Femur (tissue), 1 donor: ENCODE data around the gene ROBO1.

Experiments
- DNase-seq: peaks from one replicate; pipeline ENCODE4 v3.0.0-alpha.2; 2017

The ROBO1 gene

DNA sequence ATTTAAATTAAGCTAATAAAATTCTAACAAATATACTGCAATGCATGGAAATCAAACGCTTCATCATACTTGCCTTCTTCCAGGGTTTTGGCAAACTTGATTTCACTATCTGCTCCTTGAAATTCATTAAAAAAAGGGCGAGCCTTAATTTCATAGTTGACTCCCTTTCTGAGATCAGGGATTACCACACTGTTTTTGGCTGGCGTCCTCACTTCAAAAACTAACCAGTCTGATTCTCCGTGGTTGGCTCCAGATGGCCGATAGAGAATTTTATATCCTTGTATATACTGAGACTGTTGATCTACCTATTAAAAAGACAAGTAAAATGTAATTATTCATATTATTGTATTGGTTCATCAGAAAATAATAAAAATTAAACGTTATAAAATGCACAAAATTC lies 1106.8 kb downstream of the ROBO1 start:
- peak; percentile 24 for DNase-seq

DNA sequence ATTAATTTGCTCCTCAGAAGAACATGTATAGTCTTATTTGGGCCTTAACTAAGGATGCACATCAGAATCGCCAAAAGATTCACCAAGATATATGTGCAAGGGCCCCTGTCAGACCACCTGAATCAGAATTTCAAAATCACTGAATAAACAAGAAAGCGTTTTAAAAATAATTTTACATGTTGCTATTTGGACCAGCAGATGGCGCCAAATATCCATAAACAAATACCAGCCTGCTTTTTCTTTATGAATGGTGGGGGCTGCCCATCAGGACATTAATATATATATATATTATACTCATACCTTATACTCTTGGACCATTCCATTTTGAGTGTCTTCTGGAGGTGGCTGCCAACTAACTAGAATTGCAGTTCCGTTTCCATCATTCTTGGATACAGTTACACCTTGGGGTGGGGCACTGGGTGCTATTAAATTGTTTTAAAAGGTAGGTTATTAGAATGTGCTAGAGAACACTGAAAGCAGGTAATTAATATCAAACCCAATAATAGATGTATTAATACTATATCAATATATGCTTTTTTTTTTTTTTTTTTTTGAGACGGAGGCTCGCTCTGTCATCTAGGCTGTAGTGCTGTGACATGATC lies 1108.3 kb downstream of the ROBO1 start:
- peak; percentile 23 for DNase-seq

DNA sequence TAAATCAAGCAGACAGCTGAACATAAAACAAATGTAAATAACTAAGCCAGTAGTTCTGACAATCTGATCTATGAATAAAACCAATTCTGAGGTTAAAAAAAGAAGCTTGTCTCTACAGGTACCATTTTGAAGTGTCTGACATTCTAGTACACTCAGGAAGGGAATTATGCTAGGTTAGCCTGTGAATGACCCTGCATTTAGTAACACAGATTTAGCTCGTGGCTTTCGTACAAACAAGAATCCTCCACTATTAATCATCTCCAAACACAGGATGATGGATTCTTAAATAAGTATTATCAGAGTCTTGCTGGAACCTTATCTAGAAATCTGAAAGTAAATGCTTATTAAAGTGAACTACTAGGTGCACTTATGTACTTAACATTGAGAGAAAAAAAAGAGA lies 1120.1 kb downstream of the ROBO1 start:
- DNase-seq, result no peak

DNA sequence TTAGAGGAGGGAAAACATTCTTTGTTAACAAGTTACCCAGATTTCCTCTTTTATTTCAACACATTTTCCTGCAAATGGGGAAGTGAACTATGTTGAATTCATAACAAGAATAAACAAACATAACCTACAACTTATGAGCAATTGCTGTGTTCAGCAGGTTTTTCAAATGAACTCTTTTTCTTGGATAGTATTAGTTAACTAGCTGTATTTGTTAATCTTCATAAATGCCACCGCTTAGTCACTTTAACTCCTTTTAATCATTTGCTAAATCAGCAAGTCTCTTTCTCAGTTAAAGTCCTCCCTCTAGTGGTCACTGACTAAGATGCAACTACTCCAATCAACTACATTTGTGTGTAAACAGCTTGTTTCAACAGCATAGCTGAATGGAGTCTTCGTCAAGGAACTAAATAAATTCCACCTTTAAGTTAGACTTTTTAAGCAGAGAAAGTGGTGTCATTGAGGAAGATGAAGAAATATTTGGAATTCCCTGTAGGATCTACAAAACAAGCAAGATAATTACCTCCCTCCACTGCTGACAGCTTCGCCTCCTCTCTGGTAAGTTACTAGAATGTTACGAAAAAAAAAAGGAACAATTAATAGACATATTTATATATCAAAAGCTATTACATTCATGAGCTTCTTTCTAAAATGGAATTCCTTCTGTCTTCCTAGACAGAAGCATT lies 1122.0 kb downstream of the ROBO1 start:
- DNase-seq, result no peak

DNA sequence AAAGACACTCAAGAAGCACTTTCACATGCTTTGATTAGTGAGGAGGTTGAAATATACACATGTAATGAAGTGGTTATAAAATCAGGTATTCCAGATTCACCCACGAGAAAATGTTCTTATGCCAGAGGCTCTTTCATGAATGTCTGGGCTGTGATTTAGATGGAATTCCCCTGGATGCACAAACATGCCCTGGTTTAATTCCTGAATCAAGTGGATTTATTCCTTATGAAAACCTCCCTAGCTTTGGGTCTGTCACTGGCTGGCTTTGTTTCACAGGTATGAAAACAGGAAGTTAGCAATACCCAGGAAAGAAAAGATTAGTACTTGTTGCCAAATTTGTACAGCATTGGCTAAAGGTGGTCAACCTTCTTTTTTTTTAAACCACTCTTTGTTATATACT lies 1123.0 kb downstream of the ROBO1 start:
- no peak for DNase-seq

DNA sequence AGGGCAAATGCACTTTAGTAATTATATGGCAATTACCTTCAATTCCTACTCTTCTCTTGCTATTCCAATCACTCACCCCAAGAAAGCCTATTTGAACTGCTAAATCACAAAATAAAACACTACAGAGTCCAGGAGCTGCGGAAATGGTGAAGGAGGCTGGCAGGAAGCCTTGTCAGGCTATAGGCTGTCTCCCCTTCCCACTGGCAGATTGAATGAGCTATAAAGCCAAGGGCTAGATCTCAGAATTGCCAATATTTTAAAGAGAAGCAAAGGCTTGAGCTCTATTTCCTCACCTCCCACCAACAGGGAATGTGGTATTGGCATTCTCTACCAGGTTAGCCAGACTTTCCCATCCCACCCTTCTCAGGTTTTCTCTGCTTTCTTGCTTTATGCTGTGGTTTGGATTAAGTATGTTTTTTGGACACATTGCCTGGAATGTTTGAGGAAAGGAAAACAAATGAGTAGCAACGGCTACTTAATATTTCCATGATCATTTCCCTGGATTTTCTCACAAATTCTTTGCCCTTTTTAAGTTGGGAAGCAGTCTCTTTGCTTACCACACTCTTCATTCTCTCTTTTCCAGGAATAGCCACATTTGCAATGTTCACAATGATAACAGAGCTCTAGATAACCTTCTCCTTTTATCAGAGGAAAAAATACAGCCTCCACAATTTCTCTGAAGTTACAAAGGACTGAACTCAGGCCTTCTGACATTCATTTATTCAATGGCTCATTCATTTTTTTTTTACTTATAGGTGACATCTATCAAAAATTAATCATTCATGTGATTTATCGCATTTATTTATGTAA lies 1125.4 kb downstream of the ROBO1 start:
- peak; percentile 56 for DNase-seq

DNA sequence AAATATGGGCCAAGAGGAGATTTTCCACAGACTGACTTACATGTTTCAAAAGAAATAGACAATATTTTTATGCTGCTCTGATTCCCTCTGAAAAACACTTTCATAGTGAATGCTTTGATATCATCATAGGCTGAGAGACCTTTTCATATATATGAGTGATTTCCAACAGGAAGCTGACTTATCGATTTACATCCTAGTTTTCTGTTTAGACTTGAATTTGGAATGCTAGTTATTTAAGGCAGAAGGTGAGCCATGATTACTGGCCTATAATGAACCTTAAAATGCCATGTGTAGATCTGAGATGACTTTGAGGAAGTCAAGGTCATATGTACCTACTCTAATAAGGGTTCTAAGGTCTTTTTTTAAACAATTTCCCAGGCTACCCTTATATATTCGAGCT lies 1126.1 kb downstream of the ROBO1 start:
- DNase-seq, result no peak

DNA sequence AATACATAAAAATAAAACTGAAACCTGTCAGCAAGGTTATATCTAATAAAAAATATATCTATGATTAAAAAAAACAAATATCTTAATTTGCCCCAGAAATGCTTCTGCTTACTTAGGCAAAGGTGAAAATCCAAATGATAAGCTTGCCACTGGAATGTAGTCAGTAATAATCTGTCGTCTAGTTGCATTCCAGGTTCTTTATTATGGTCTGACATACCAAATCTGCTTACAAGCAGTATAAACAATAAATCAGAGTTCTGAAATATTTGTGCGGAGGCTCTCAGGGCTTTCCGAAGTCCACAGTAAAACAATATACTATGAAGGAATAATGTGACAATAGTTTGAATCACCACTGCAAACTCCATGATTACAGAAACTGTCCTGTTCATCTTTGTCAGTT lies 1133.5 kb downstream of the ROBO1 start:
- DNase-seq, result no peak

DNA sequence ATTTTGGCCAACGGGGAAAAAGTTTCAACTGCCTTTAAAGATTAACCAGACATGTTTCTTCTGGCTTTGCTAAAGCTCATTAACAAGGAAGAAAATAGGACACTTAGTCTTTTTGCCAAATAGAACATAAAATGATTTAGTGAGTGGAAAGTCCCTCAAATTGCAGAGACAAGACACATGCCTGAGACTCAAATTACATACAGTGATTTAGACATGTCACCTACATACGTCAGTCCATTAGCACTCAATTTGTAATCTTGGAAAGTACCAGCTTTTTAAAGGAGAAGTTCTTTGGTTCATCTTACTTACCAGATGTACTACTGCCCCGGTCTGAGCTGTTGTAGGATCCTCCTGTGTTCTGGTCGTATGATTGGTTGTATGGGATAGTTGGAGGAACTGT lies 1134.2 kb downstream of the ROBO1 start:
- no peak for DNase-seq

DNA sequence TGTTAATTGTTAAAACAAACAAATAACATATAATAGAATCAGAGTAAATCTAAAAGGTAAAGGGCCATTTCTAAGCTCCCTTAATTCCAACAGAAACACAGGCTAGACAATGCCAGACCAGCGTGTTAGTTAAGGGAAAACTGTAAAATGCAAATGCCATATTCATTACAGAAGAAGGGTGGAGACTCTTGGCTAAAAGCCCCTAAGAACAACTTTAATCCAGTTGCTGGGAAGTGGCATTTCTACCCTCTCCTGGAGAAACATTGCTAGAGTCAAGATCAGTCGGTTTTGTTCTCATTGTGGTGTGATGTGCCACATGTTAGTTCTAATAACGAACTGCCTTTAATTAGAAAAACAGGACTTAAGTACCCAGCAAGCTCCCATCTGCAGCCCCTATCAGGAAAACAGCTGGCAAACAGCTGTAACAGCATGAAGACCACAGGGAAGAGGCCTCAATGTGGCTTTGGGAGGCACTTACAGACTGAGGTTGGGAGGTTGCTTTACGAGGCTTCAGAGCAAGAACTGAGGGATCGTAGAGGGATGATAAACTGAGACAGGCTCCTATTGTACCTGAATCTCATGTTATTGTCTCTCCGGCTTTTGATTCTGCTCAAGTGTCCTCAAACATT lies 1134.8 kb downstream of the ROBO1 start:
- DNase-seq, result no peak

DNA sequence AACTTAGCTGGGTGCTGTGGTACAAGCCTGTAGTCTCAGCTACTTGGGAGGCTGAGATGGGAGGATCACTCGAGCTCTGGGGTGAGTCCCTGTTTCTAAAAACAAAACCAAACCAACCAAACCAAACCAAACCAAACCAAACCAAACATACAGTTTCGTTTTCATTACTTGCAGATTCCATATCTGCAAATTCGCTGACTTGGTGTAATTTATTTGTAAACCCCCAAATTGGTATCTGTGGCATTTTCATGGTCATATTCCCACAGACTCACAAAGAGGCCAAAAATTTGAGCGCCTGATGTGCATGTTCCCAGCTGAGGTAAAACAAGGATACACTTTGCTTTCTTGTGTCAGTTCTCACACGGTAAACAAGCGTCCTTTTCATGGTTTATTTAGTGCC lies 1138.3 kb downstream of the ROBO1 start:
- DNase-seq, result no peak

DNA sequence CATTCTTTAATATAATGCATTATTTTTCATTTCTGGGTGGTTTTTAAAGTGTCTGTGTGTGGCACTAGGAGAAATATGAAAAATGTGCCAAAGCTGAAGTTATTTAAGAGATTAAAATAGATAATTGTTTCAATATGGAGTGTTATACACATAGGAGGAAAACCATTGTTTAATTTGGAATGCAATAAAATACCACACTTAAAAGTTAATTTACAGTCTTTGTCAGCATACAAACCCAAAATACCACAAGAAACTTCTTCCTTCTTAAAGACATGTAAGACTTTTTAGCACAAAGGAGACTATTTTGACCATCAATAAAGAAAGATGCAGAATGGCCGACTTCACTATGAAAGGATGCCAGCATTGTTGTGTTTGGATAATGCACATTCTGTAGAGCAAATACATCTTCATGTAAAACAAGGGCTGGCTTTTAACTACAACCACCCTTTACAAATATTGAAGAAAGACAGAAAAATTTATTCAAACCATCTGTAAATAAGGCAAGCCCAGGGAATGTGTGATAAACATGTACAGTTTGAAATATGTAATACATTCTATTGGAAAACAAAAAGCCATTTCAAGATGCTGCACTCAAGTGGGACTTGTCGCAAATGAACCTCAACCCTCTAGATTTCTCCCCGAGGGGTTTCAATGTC lies 1146.6 kb downstream of the ROBO1 start:
- DNase-seq, result no peak

DNA sequence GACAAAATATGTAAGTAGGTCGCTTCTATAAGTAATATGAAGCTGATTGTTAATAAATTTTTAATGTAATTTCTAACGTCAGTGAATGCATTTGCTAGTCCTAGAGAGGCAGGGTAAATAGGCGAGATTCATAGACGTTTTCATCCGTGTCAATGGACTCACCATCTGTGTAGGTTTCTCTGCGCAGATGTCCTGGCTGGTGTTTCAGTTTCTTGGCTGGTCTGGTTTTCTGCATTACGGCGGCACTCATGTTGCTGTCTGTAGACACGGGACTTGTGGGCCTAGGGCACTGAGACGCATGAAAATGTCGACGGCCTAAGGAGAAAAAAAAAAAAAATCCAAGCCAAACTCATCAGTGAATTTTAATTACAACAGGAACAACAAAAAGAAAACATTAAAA lies 1153.3 kb downstream of the ROBO1 start:
- DNase-seq, result no peak

DNA sequence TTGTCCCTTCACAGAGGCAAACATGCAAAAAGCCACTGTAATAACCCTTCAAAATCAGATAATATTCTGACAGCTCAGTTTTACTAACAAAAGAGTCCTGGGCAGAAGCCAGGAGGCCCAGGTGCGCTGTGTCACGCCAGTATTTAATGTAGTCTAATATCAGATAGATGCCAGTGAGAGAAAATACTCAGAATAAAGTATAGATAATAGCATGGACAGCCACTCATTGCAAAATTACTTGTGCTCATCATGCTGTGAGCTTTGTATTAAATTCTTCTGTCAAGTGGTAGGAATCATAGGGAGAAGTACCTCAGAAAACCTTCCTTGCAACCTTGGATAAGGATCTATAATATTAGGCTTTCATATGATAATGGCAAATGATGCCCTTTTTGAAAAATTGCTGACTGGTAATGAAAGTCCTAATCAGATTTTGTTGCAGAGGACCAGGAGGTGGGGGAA lies 1154.3 kb downstream of the ROBO1 start:
- no peak for DNase-seq

DNA sequence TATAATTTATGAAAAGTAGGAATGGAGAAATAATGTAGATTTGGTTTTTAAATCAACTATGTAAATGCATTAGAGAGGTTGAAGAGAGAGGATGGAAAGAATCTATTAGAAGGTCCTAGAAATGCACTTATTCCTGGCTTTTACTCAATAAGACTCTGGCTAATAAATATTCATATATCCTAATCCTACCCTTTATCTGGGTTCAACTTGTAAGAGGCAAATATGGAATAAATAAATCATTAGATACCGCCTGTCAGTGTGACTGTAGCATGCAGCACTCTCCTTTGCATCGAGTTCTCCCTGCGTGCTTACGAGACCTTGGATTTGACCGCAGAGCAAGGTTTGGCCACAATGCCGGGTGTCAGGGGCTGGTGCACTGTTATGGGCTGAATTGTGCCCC lies 1156.5 kb downstream of the ROBO1 start:
- DNase-seq, result no peak

DNA sequence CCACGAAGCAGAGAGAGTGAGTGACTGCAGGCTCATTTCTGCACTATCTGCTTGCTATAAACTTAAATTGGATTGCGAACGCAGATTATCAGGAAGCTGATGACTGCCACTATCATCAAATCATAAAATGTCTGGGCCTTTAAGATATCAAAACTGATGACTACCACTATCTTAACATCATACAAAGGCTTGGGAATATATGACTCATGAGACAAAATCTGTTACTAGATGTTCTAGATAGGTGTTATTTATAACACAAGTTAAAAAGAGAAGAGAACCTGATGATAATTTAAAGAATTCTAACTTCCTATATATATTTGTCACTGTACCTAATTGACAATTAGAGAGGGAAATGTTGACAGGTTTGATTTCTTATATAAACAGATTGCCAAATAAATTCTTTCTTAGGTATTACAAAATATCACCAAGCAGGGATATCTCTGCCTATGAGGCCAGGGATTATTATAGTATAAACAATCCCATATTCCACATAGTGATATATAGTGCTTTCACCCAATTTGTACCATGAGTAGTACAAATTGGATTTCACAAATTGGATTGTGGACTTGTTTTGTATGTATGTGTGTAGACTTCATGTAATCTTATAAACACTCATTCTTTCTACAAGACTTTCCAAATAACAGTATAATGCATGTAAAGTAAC lies 1157.2 kb downstream of the ROBO1 start:
- no peak for DNase-seq

DNA sequence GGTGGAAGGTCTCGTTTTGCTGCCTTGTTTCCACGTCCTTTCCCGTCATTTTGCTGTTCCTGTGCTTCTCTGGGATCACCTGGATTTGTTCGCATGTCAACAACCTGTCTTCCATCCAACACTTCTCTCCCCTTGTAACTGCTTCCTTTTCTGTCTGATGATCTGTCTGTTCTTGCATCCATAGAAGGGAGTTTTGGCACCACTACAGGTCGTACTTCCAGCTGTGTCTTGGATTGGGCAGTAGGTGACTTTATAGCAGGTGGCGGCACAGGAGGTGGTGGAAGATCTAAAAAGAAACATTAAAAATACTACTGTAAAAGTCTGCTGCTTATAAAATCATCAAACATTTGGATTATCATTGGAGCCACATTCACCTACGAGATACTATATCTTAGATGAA lies 1161.0 kb downstream of the ROBO1 start:
- no peak for DNase-seq

DNA sequence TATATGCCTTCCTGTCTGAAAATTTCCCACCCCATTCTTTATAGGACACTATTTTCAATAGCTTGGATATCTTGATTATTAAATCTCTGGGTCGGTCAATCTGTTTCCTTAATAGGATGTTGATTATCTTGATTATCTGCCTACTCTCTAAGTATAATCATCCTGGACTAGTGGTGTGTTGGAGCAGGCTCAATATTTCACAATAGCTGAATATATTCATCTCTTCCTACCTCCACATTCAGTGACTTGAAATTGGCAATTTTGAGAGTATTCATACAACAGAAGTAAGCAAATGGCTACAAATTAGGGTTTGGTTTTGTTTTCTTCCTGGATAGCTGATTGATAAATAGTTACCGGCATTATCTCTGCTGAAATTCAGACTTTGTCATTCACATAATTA lies 1162.6 kb downstream of the ROBO1 start:
- DNase-seq, result no peak

DNA sequence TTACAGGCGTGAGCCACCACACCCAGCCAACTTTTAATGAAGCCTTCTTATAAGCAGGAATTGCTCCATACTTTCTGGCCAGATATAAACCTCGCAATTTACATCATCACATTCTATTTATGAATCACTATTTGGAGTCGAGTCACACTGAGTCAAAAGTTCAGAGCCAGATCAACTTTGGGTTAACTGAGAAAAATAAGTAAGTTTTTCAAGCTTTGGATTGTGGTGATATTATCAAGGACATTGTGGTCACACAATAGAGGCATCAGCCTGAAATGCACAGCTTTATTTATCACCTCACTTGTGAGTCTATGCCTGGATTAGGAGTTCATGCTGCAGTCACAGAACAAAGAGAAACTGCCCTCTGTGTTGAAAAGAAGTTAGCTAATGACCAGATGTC lies 1163.5 kb downstream of the ROBO1 start:
- DNase-seq, result no peak

DNA sequence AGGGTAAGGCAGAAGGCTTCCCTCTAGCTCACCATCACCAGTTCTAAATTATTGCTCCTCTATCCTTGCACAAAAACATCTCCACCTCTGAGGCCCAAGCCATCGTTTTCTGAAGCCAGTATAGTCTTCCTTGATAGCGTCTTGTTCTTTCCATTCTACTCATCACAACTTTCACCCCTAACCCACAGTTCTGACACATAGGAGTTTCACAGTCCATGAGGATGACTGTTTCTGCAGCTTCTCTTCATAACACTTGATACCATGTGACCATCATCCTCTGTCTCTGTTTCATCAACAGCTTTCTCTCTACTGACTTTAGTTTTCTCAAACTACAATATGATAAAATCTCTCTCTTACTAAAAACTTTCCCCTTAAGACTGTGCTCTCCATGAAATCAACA lies 1166.5 kb downstream of the ROBO1 start:
- no peak for DNase-seq

DNA sequence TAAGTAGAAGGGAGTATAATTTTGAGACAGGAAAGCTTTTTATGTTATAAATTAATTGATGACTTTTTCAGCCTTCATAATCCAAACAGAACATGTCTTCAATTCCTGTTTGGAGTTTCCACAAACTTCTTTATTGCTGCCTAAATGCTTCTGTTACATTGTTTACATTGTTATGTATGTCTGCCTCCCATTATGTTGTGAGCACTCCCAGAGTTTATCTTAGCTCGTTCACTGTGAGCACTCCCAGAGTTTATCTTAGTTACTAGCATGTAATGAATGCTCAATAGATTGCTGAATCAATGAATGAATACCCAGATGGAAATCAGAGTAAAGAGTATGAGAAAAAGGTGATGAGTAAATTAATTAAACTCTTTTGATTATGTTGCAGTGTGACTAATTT lies 1178.0 kb downstream of the ROBO1 start:
- DNase-seq, result no peak

DNA sequence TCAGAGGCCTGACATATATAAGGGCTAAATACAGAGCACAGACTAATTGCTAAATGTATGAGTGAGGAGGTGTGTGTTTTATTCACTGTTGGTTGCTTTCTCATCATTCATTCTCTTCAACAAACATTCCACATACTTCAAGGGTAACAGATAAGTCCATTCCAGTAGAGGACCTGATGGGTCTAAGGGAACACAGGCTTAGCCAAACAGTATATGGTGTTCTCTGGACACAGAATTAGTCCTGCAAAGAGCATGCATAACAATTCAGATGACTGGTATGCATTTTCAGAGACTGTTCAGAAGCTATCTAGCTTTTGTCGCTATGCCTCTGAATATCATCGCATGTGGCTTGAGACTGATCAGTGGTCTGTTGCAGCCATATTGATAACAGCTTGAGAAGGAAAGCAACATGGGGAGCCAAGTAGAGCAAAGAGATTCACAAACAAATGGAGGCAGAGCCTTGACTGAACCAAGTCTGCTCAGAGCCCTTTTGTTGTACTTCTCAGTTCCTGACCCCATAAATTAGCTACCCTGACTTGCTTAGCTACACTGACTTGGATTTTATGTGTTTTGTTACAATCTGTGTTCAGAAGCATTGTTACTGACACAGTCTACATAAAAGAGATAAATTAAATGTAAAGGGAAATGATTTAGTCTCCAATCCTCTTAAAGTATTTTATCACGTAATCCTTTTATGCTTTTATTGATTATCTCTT lies 1178.7 kb downstream of the ROBO1 start:
- DNase-seq, result no peak
